Measurements from ENCODE around the gene TNFRSF12A.

The TNFRSF12A gene

GRCh38 chr16:2985893-2986355, 34.2 kb upstream of the TNFRSF12A start:
- no peak for DNase-seq (ENCODE audit: extremely low read depth in 1 of 2, low read depth in 1 of 2)

DNA sequence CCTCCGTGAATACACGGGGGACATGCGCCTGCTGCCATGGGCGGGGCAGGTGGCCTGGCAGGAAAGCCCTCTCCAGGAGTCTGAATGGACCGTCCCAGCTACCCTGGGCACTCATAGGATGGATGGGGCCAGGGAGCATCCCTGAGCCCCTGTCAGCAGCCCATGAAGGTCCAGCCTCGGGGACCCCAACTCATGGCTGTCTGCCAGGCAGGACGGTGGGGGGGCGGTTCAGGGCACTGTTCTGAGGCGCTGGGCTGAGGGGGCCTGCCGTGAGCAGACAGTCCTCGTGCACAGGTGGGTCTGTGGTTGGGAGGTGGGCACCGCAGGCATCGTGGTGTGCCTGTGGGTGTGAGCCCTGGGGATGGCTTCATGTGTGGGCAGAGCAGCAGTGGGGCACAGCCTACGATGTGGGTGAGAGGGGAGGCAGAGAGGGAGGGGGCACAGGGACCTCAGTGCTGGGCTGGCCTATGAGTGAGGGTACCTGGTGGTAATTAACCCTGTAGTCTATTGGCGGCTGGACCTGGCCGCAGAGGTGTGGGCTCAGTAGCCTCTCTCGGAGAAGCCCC, 33.5 kb upstream of the TNFRSF12A start:
- no peak for DNase-seq (ENCODE audit: extremely low read depth in 1 of 2, low read depth in 1 of 2)

DNA sequence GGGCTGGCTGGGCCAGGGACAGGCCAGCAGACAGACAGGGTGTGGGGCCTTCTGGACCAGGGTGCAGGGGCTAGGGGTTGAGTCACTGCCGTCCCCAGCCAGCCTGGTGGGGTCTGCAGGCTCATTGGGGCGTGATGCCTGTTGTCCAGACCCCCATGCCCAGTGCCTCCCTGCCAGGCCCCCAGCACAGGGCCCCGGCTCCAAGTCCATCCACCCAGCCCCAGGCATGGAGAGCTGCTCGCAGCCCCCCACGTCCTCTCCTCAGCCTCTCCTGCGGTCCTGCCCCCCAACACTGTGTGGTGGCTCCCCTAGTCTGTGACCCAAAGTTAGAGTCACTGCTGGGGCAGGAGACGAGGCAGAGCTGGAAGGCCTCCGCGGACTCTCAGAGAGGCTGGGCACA, 32.9 kb upstream of the TNFRSF12A start:
- DNase-seq (ENCODE audit: extremely low read depth in 1 of 2, low read depth in 1 of 2) = no peak

GRCh38 chr16:2987833-2988232, 32.3 kb upstream of the TNFRSF12A start:
- no peak for DNase-seq (ENCODE audit: extremely low read depth in 1 of 2, low read depth in 1 of 2)

DNA sequence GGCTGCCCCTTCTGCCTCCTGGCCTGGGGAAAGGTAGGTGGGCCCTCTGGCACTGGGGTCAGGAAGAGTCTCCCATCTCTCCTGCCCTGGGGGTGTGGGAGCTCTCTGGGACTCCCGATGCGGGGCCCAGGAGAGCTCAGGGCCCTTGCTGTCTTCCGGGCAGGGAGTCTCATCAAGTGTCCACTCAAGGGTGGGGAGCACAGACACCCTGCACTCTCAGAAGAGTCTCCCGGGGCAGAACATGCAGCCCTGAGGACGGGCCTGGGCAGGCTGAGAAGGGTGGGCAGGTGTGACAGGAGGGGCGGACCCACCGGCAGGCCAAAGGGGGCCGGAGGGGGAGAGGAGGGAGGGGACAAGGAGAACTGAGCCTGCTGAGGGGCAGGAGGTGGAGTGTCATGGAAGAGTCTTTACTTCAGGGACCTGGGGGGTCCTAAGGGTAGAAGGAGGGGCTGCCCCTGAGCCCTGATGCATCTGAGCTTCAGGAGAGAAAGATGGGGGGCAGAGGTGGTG, 31.5 kb upstream of the TNFRSF12A start:
- no peak for DNase-seq (ENCODE audit: extremely low read depth in 1 of 2, low read depth in 1 of 2)

GRCh38 chr16:2990891-2991290, 29.3 kb upstream of the TNFRSF12A start:
- no peak for DNase-seq (ENCODE audit: extremely low read depth in 1 of 2, low read depth in 1 of 2)

DNA sequence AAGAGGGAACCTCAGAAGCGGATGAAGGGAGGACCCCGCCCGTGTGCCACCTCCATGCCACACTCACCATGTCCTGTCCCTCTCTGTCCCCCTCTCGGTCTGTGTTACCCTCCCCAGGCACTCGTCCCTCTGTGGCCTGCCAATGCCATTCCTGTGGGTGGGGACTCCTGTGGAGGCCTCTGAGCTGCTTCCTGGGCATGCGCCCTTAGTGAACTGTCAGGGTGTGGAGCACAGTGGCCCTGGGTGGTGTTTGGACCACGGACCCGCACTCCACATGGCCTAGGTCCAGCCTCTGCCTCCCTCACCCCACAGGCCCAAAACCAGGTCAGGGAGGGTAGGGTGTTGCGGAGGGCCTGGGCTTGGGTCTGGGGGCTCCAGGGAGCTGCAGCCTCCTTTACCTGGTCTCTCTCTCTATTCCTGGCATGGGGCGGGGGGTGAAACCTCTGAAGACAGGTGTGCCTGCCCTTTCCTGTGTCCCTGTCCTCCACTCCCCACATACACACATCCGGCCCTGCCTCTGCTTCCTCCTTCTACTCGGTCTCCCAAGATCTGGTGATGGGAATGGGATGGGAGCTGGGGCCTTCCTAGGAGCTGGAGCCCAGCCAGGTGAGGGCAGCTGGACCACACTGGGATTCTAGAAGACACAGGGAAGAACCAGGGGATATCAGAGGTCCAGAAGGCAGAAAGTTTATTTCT, 28.5 kb upstream of the TNFRSF12A start:
- DNase-seq (ENCODE audit: extremely low read depth in 1 of 2, low read depth in 1 of 2) = no peak

- DNase-seq (ENCODE audit: extremely low read depth in 1 of 2, low read depth in 1 of 2) = no peak
Measured at GRCh38 chr16:2992383-2993081, 27.6 kb upstream of the TNFRSF12A start.

DNA sequence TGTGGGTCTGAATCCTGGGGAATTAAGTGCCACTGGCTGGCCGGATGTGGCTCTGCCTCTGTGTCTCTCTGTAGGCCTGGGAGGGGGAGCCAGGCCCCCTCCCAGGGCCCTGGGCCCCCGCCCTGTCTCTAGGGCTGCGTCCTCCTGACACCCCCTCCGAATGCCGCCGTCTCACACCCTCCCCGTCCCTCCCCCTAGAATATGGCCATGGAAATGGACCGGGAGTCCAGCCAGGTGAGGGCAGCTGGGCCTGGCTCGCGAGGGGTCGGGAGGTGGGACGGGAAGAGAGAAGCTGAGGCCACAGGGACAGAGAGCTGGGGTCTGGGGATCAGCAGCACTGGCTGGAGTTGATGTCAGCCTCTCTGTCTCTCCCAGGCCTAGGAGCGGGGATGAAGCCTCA, 23.9 kb upstream of the TNFRSF12A start:
- DNase-seq (ENCODE audit: extremely low read depth in 1 of 2, low read depth in 1 of 2) = no peak

- no peak for DNase-seq (ENCODE audit: extremely low read depth in 1 of 2, low read depth in 1 of 2)
Measured at GRCh38 chr16:2999929-3000328, 20.2 kb upstream of the TNFRSF12A start.

DNA sequence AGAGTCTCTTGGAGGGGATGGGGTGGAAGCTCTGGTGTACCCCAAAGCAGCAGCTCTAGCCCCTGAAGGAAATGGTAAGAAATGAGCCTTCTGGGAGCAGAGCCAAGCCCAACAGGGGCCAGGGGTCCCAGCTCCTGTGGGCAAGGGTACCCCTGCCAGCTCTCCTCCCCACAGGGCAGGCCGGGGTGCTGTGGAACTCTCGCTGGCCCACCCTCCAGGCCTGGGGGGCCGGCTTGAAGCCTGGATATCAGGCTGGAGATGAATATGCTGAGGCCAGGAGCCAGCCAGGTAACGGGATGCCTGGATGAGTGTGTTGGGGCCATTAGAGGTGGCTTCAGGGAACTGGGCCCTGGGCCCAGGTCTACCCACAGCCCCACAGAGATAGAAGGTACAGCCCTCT, 19.6 kb upstream of the TNFRSF12A start:
- DNase-seq (ENCODE audit: extremely low read depth in 1 of 2, low read depth in 1 of 2) = no peak

- no peak for DNase-seq (ENCODE audit: extremely low read depth in 1 of 2, low read depth in 1 of 2)
Measured at GRCh38 chr16:3001316-3001715, 18.9 kb upstream of the TNFRSF12A start.

DNA sequence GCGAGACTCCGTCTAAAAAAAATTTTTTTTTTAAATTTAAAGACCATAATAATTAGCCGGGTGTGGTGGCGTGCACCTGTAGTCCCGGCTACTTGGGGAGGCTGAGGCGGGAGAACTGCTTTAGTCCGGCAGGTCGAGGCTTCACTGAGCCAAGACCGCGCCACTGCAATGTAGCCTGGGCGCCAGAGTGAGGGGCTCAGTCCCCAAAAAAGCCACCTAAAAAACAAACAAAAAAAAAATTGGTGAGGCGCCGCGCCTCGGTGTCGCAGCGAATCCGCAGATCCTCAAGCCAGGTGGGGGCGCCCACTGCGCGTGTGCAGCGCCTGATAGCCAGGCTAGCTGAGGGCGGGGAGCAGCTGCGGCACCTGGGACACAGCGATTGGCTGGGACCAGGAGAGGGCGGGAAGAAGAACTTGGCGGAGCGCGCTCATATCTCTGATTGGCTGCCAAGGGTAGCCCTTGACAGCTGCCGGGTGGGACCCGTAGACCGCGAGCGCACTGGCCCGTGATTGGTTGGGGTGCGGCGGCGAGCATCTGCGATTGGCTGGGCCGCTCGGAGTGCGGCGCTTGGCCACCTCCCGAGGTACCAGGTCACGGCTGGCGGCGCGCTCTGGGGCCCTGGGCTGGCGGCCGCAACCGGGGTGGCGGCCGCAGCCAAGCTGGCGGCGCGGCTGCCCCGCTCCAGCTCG, 16.4 kb upstream of the TNFRSF12A start:
- peak; percentile 90 to 91 for DNase-seq (ENCODE audit: extremely low read depth in 1 of 2, low read depth in 1 of 2)

DNA sequence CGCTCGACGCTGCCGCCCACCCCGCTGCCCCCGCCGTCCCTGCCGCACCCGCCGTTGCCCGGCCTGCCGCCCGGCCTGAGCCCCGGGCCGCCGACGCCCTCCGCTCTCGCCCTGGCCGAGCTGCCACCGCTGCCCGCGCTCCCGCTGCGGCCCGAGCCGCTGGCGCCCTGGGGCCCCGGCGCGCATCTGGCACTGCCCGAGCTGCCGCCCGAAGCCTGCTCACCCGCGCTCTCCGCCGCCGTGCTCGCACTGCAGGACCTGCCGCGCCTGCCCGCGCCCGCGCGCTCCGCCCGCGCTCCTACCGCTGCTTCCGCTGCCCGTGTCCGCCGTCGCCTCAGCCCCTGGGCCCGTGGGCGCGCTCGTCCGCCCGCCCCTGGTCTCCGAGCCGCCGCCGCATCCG, 15.8 kb upstream of the TNFRSF12A start:
- no peak for DNase-seq (ENCODE audit: extremely low read depth in 1 of 2, low read depth in 1 of 2)

DNA sequence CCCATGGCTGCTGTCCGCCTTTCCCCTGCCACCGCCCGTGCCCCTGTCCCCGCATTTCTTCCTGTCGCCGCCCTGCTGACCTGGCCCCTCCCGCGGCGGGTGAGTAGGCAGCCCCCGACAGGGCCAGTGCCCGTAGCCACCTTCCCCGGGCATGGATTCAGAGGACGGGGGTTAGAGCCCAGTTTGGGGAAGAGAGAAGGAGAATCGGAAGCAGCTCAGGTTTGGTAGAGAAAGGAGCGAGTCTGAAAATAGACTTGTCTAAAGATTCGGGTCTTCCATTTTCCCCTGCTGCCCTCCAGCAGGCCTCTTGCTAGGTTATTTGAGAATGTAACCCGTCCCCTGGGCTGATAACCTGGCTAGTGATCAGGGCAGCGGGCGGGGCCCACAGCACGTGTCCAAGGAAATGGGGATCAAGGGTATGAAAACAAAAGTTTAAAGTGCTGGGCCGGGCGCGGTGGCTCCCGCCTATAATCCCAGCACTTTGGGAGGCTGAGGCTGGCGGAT, 15.3 kb upstream of the TNFRSF12A start:
- DNase-seq (ENCODE audit: extremely low read depth in 1 of 2, low read depth in 1 of 2) = no peak

- DNase-seq (ENCODE audit: extremely low read depth in 1 of 2, low read depth in 1 of 2) = no peak
Measured at GRCh38 chr16:3007059-3007956, 12.9 kb upstream of the TNFRSF12A start.

DNA sequence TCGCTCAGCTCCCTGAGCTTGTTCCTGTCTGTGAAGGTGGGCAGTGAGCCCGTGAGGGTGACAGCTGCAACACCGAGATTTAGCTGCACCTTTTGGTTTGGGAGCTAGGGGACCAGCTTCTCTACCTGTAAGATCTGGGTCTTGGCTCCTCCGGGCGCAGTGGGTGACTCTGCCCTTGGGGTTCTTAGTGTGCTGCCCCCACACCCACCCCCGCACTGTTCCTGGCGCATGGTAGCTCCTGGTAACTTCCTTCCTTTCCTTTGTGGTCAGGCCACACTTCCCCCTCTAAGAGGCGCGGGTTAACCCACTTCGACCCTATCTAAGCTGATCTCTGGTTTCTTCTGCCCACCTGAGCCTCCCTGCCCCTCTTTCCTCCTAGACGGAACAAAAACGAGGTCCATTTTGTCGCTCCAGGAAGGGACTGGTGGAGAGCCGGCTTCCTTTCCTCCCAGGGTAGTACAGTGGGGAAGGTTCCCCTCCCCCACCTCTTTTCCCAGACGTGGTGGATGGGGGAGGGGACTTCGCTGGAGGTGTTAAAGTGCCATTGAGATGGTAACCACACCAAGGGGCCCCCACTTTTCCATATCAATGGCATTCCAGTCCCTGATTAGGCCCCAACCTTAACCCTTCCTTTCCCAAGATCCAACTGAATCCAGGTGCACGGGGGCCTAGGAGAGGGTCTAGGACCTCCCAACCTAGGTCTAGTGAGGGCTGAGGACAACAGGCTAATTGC, 12.0 kb upstream of the TNFRSF12A start:
- DNase-seq (ENCODE audit: extremely low read depth in 1 of 2, low read depth in 1 of 2) = no peak

- no peak for DNase-seq (ENCODE audit: extremely low read depth in 1 of 2, low read depth in 1 of 2)
Measured at GRCh38 chr16:3008690-3009037, 11.5 kb upstream of the TNFRSF12A start.

DNA sequence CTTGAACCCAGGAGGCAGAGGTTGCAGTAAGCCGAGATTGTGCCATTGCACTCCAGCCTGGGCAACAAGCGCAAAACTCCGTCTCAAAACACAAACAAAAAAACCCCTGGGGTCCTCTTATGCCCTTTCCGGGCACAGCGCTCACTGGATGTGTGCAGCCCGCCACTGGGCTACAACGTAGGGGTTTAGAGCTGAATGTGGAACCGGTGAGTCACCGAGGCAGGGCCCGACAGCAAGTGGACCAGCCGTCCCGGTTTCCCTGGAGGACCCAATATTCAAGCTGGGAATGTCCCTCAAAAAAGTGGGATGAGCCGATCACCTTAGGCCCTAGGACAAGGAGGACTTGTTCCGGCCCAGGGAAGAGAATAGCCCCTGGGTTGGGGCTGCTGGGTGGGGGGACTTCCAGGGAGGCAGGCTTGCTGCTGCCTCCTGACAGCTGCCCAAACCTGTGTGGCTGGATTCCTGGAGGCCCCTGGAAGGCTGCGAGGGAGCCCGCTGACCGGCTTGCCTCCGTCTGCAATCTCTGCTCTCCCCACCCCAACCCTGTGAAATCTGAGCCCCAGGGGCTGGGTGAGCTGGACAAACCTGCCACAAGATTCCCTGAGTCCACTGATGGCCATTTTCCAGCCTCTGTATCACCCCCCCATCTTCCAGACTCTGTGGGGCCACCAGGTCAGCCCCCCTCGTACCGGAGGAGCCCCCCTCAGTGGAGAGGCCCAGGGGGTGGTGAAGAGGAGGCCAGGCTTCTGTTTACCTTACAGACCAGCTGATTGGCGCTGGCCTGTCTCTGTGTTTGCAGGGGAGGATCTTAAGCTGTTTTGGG, 10.4 kb upstream of the TNFRSF12A start:
- no peak for DNase-seq (ENCODE audit: extremely low read depth in 1 of 2, low read depth in 1 of 2)
